Measurements from ENCODE around the gene CPXM2. TPM values are rescaled to one million over a fixed set of nuclear protein-coding genes. Genes with fewer than 3 reads are reported as not detected.
A peak's percentile ranks its signal among the peaks of the same experiment; 100 is the strongest.

Gene CPXM2
- polyA plus RNA-seq, 2 of the 4 experiments (the other 2 are of a cell fraction): not detected

- Histone ChIP-seq H3K4me2 (no peak overlapping the region), H3K4me1 (no peaks in the 10 kb centered on the region), H3K4me3 (no peak overlapping the region), H3K27ac (no peak overlapping the region), H3K9me3 (peaks cover 8% of the 10 kb centered on the region; the same call in 2 of the 3 replicates)
- ATAC-seq (no peak), FAIRE-seq (no peak), DNase-seq (ENCODE audit: low read depth in 1 of 2, low spot score in 1 of 2) (no peak)
- 26% methylated on average over 2 of the region's 2 CpGs for WGBS (ENCODE audit: missing lambda C conversion rate)
- POLR2A ChIA-PET: no interaction called here
- CTCF ChIA-PET: no interaction called here
- TF ChIP-seq GATA3 (IDR thresholded peaks at IDR 0.05; ENCODE audit: borderline replicate concordance) (no peak), SREBF2 (IDR thresholded peaks at IDR 0.05) (no peak), EP300 (IDR thresholded peaks at IDR 0.05) (no peak), ZC3H11A (IDR thresholded peaks at IDR 0.05) (no peak), PBX3 (IDR thresholded peaks at IDR 0.05) (no peak), ESRRA (IDR thresholded peaks at IDR 0.05; ENCODE audit: borderline replicate concordance, low read length) (no peak), NFE2L2 (conservative IDR thresholded peaks at IDR 0.05; ENCODE audit: low read length) (no peak), PHF8 (IDR thresholded peaks at IDR 0.05; ENCODE audit: borderline replicate concordance, low read depth) (no peak), ATOH8 (CRISPR knock-in tag; IDR thresholded peaks at IDR 0.05; ENCODE audit: low read depth) (no peak), RARB (CRISPR knock-in tag; IDR thresholded peaks at IDR 0.05) (no peak), CEBPB (IDR thresholded peaks at IDR 0.05) (no peak), TP53 (CRISPR knock-in tag; IDR thresholded peaks at IDR 0.05) (no peak), POLR2A (IDR thresholded peaks at IDR 0.05; ENCODE audit: low read length) (no peak), NR3C1 (IDR thresholded peaks at IDR 0.05) (no peak), MAFK (IDR thresholded peaks at IDR 0.05; ENCODE audit: partially characterized antibody) (no peak), EHMT2 (IDR thresholded peaks at IDR 0.05; ENCODE audit: low read depth) (no peak), FOSB (CRISPR knock-in tag; IDR thresholded peaks at IDR 0.05) (no peak), RCOR1 (IDR thresholded peaks at IDR 0.05; ENCODE audit: low read depth, low read length) (no peak)
- TF ChIP-seq, protein P1, sequence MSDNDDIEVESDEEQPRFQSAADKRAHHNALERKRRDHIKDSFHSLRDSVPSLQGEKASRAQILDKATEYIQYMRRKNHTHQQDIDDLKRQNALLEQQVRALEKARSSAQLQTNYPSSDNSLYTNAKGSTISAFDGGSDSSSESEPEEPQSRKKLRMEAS (IDR thresholded peaks at IDR 0.05): no peak
Observed at GRCh38 chr10:123841560-123841959, 50.0 kb downstream of the CPXM2 start.

- POLR2A ChIA-PET: no interaction called here
- Histone ChIP-seq H3K4me1 (no peaks in the 10 kb centered on the region; the same call in 2 of the 3 replicates), H3K4me2 (no peak overlapping the region), H3K9me3 (peaks cover 4% of the 10 kb centered on the region; the same call in 2 of the 3 replicates), H3K4me3 (no peak overlapping the region), H3K27ac (no peak overlapping the region)
- TF ChIP-seq BCL3 (IDR thresholded peaks at IDR 0.05) (no peak), ZFP36 (IDR thresholded peaks at IDR 0.05; ENCODE audit: borderline replicate concordance, partially characterized antibody) (no peak), RNF2 (IDR thresholded peaks at IDR 0.05; ENCODE audit: borderline replicate concordance, low read depth) (no peak), MYC (IDR thresholded peaks at IDR 0.05; ENCODE audit: borderline replicate concordance, low read length) (no peak), SREBF2 (IDR thresholded peaks at IDR 0.05) (no peak), CBX8 (IDR thresholded peaks at IDR 0.05) (no peak)
- WGBS (ENCODE audit: missing lambda C conversion rate): 81% methylated on average over 9 of the region's 9 CpGs
- DNase-seq (ENCODE audit: low read depth in 1 of 2, low spot score in 1 of 2) (no peak), ATAC-seq (no peak), FAIRE-seq (no peak)
- CTCF ChIA-PET: no interaction called here
Observed at GRCh38 chr10:123841115-123841514, 50.5 kb downstream of the CPXM2 start.

DNA sequence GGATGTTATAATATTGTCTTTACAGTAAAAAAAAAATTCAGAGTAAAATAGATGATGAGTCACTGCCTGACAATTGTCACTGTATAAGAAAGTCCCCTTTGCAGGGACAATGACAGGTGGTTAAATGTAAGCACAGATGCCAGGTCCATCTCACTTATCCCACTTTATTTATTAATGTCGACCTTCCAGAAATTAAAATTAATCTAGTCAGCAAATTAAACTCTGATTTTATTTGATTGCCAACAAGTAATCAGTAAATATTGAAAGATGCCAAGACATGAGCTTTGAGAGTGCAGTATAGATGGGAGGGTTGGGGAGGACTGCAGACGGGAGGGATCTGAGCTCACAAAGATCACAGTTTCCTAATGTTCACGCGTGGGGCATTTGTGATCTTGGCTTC, 50.9 kb downstream of the CPXM2 start:
- TF ChIP-seq ZC3H11A (IDR thresholded peaks at IDR 0.05) (no peak), MAFK (IDR thresholded peaks at IDR 0.05; ENCODE audit: partially characterized antibody) (peak; percentile 53), HDAC2 (IDR thresholded peaks at IDR 0.05) (no peak), BHLHE40 (IDR thresholded peaks at IDR 0.05; ENCODE audit: low read depth, low read length) (no peak), TFCP2L1 (CRISPR knock-in tag; IDR thresholded peaks at IDR 0.05) (no peak)
- no peak overlapping the region for H3K4me2 ChIP-seq
- FAIRE-seq (no peak), DNase-seq (ENCODE audit: low read depth in 1 of 2, low spot score in 1 of 2) (no peak), ATAC-seq (no peak)
- WGBS (ENCODE audit: missing lambda C conversion rate): 63% methylated on average over 4 of the region's 4 CpGs
- no peak overlapping the region for H3K27ac ChIP-seq
- ChIA-PET POLR2A (no interaction called here), CTCF (interaction anchor here (1.5 kb wide), 1 partner anchor 17 kb away, joined by 3 read pairs; no protein-coding TSS in a partner anchor)
- peaks cover 3% of the 10 kb centered on the region; the same call in 1 of the 3 replicates for H3K4me1 ChIP-seq
- H3K9me3 ChIP-seq: peaks cover under 1% of the 10 kb centered on the region; the same call in 1 of the 3 replicates
- no peak overlapping the region for H3K4me3 ChIP-seq
